SK-N-SH treated with all-trans-retinoic acid at 6 μM for 48 hours (cell line): ENCODE results near the gene DNAAF6.

Source experiments
- ARNTL ChIP-seq: fragments of 450-650 bp; formaldehyde crosslinking; IDR thresholded peaks from 2 replicates; pipeline ENCODE4 v1.5.0; 2020; ENCODE audit warnings: low read depth, mild to moderate bottlenecking, moderate library complexity, borderline replicate concordance
- BACH2 ChIP-seq: fragments of 250-450 bp; sonication (Bioruptor Pico); IDR thresholded peaks from 2 replicates; pipeline ENCODE4 v1.9.0; 2021; ENCODE audit warnings: mild to moderate bottlenecking, borderline replicate concordance
- CREB5 ChIP-seq: fragments of 250-450 bp; sonication (Bioruptor Pico); IDR thresholded peaks from 2 replicates; pipeline ENCODE4 v1.5.1; 2020; ENCODE audit warnings: low read depth, mild to moderate bottlenecking, moderate library complexity
- GLIS3 ChIP-seq: fragments of 250-450 bp; sonication (Bioruptor Pico); IDR thresholded peaks from 2 replicates; pipeline ENCODE4 v1.5.0; 2020; ENCODE audit warnings: mild to moderate bottlenecking, moderate library complexity
- ISL1 ChIP-seq: fragments of 250-450 bp; sonication (Bioruptor Pico); IDR thresholded peaks from 2 replicates; pipeline ENCODE4 v2.1.2; 2022; ENCODE audit warnings: mild to moderate bottlenecking, moderate library complexity
- PATZ1 ChIP-seq: fragments of 250-450 bp; sonication (Bioruptor Pico); IDR thresholded peaks from 2 replicates; pipeline ENCODE4 v1.8.0; 2020; ENCODE audit warnings: mild to moderate bottlenecking, moderate library complexity, borderline replicate concordance
- ZC3H10 ChIP-seq: fragments of 250-450 bp; sonication (Bioruptor Pico); IDR thresholded peaks from 2 replicates; pipeline ENCODE4 v1.5.1; 2021; ENCODE audit warnings: mild to moderate bottlenecking, moderate library complexity
- ZFP30 ChIP-seq: fragments of 450-650 bp; formaldehyde crosslinking; IDR thresholded peaks from 2 replicates; pipeline ENCODE4 v1.5.0; 2022; ENCODE audit warnings: mild to moderate bottlenecking, moderate library complexity
- ZNF70 ChIP-seq: fragments of 450-650 bp; formaldehyde crosslinking; IDR thresholded peaks from 2 replicates; pipeline ENCODE4 v1.5.0; 2020; ENCODE audit warnings: mild to moderate bottlenecking, moderate library complexity

- TF ChIP-seq GLIS3 (CRISPR knock-in tag) (no peak), CREB5 (no peak), ZNF70 (CRISPR knock-in tag) (no peak), ARNTL (CRISPR knock-in tag) (no peak), PATZ1 (no peak), ZC3H10 (no peak), ZFP30 (CRISPR knock-in tag) (no peak), ISL1 (CRISPR knock-in tag) (no peak), BACH2 (CRISPR knock-in tag) (no peak)
Observed at GRCh38 chrX:107167163-107167921, 39.1 kb upstream of the DNAAF6 start.
